GM12878 (cell line): Measurements from ENCODE around the gene GABRR3. TPM values are rescaled to one million over a fixed set of nuclear protein-coding genes. Genes with fewer than 3 reads are reported as not detected.

Source experiments
- ATAC-seq: fragments of 200-7000 bp; cut with Tn5 transposase; 3 replicates; pipeline ENCODE4 v1.9.1; 2020; ENCODE audit warnings: mild to moderate bottlenecking, moderate library complexity
- BruUV-seq: library from RNA; stranded (reverse); fragments of 400-500 nt; replicated peaks from 2 replicates; lab custom pipeline; 2021; lab: Mats Ljungman, UMichigan
- CTCF ChIA-PET: fragments of 300-600 bp; sonication (Branson Sonifier 250); formaldehyde crosslinking; extraction: SDS; loops from one replicate; lab custom pipeline; 2021; ENCODE audit warnings: inconsistent platforms; lab: Yijun Ruan, JAX
- POLR2A ChIA-PET: fragments of 350-600 bp; formaldehyde crosslinking; extraction: SDS; loops from one replicate; lab custom pipeline; 2021; ENCODE audit warnings: inconsistent platforms; lab: Charles Lee
- RAD21 ChIA-PET: fragments of 300-600 bp; sonication (Branson Sonifier 250); formaldehyde crosslinking; loops from one replicate; lab custom pipeline; 2023; ENCODE audit warnings: antibody characterized with exemption; ENCODE audit not compliant: unreplicated experiment; lab: Charles Lee
- SMC1A ChIA-PET: fragments of 300-600 bp; sonication (Branson Sonifier 250); formaldehyde crosslinking; loops from one replicate; lab custom pipeline; 2023; ENCODE audit not compliant: unreplicated experiment, uncharacterized antibody; lab: Charles Lee
- DNase-seq: peaks from one replicate; pipeline ENCODE4 v3.0.0-alpha.2; 2011; ENCODE audit warnings: low read depth, low spot score
- FAIRE-seq: peaks from 3 replicates; lab custom pipeline; 2011; peaks lifted over from hg19 to GRCh38; lab: Jason Lieb, UNC
- H2AFZ ChIP-seq: 2 replicates; pipeline ENCODE4 v1.6.0; 2011; ENCODE audit warnings: low read depth, low read length, control low read depth; ENCODE audit not compliant: control insufficient read depth
- H3K27ac ChIP-seq: 2 replicates; pipeline ENCODE4 v1.5.1; 2011; ENCODE audit warnings: control low read depth; ENCODE audit not compliant: control insufficient read depth, insufficient read depth
- H3K27me3 ChIP-seq, 2 experiments: replicated peaks in 1 of 2; 2 replicates each; pipeline versions ENCODE4 v1.6.0 to v1.6.1; 2011; ENCODE audit warnings: low read length in 1 of 2; ENCODE audit not compliant: control insufficient read depth in 2 of 2, insufficient read depth in 2 of 2
- H3K36me3 ChIP-seq, 2 experiments: 2 replicates each; pipeline ENCODE4 v1.5.1; 2011; ENCODE audit warnings: low read length in 1 of 2; ENCODE audit not compliant: control insufficient read depth in 2 of 2, insufficient read depth in 2 of 2
- H3K4me1 ChIP-seq: 2 replicates; pipeline ENCODE4 v1.6.1; 2011; ENCODE audit warnings: mild to moderate bottlenecking, low read length, moderate library complexity, mixed read lengths; ENCODE audit not compliant: control insufficient read depth, insufficient read depth
- H3K4me2 ChIP-seq: 2 replicates; pipeline ENCODE4 v1.6.0; 2011; ENCODE audit warnings: control low read depth; ENCODE audit not compliant: control insufficient read depth, insufficient read depth
- H3K4me3 ChIP-seq: fragments of 200-600 bp; sonication (generic); 2 replicates; pipeline ENCODE4 v1.5.1; 2016
- H3K79me2 ChIP-seq: 2 replicates; pipeline ENCODE4 v1.6.0; 2011; ENCODE audit warnings: low read length; ENCODE audit not compliant: control insufficient read depth, insufficient read depth
- H3K9ac ChIP-seq: 2 replicates; pipeline ENCODE4 v1.8.0; 2011; ENCODE audit warnings: low read length, control low read depth, mixed read lengths; ENCODE audit not compliant: control insufficient read depth, insufficient read depth
- H3K9me3 ChIP-seq: replicated peaks from 3 replicates; pipeline ENCODE4 v1.5.1; 2011; ENCODE audit warnings: mild to moderate bottlenecking, low read length; ENCODE audit not compliant: control insufficient read depth, insufficient read depth
- H4K20me1 ChIP-seq: 2 replicates; pipeline ENCODE4 v1.6.0; 2011; ENCODE audit not compliant: control insufficient read depth, insufficient read depth
- CEBPZ ChIP-seq: fragments of 150-350 bp; IDR thresholded peaks from 2 replicates; pipeline ENCODE4 v1.6.1; 2016; ENCODE audit warnings: low read depth, low read length
- DPF2 ChIP-seq: fragments of 450-650 bp; IDR thresholded peaks from 2 replicates; pipeline ENCODE4 v1.6.1; 2017; ENCODE audit warnings: mild to moderate bottlenecking
- ESRRA ChIP-seq: IDR thresholded peaks from 2 replicates; pipeline ENCODE4 v1.6.1; 2012; ENCODE audit warnings: mild to moderate bottlenecking, low read length, improper control_type of control experiment
- GABPA ChIP-seq: IDR thresholded peaks from 2 replicates; pipeline ENCODE4 v1.6.1; 2014; ENCODE audit warnings: antibody characterized with exemption, low read depth, mild to moderate bottlenecking, inconsistent platforms
- IKZF2 ChIP-seq, 2 experiments: fragments of 450-650 bp; IDR thresholded peaks; 2 replicates each; pipeline ENCODE4 v1.6.1; 2017; ENCODE audit warnings: mild to moderate bottlenecking in 2 of 2, moderate library complexity in 2 of 2
- MTA3 ChIP-seq: IDR thresholded peaks from 2 replicates; pipeline ENCODE4 v1.6.1; 2012; ENCODE audit warnings: low read length, inconsistent platforms, borderline replicate concordance
- NFIC ChIP-seq: IDR thresholded peaks from 2 replicates; pipeline ENCODE4 v1.6.1; 2012; ENCODE audit warnings: low read depth, mild to moderate bottlenecking, inconsistent platforms, low read length, moderate library complexity
- NR2C1 ChIP-seq: fragments of 450-650 bp; IDR thresholded peaks from 2 replicates; pipeline ENCODE4 v1.6.1; 2017; ENCODE audit warnings: antibody characterized with exemption, mild to moderate bottlenecking, moderate library complexity
- NR2F1 ChIP-seq: fragments of 450-650 bp; conservative IDR thresholded peaks from 2 replicates; pipeline ENCODE4 v1.6.1; 2017; ENCODE audit warnings: mild to moderate bottlenecking
- NRF1 ChIP-seq: conservative IDR thresholded peaks from 2 replicates; pipeline ENCODE4 v1.6.1; 2011; ENCODE audit warnings: mild to moderate bottlenecking, low read depth, low read length, improper control_type of control experiment
- PRDM15 ChIP-seq: fragments of 450-650 bp; formaldehyde crosslinking; IDR thresholded peaks from 2 replicates; pipeline ENCODE4 v1.4.0; 2020; ENCODE audit warnings: mild to moderate bottlenecking, moderate library complexity
- RUNX3 ChIP-seq: IDR thresholded peaks from 2 replicates; pipeline ENCODE4 v1.6.1; 2012; ENCODE audit warnings: low read length, inconsistent platforms
- SMC3 ChIP-seq: IDR thresholded peaks from 2 replicates; pipeline ENCODE4 v1.6.1; 2011; ENCODE audit warnings: low read length, improper control_type of control experiment, borderline replicate concordance
- STAT3 ChIP-seq: IDR thresholded peaks from 2 replicates; pipeline ENCODE4 v1.6.1; 2011; ENCODE audit warnings: low read depth, low read length, improper control_type of control experiment
- TCF3 ChIP-seq: IDR thresholded peaks from 2 replicates; pipeline ENCODE4 v1.6.1; 2012; ENCODE audit warnings: low read depth, mild to moderate bottlenecking, low read length, borderline replicate concordance; ENCODE audit not compliant: insufficient read depth
- TCF7 ChIP-seq: IDR thresholded peaks from 2 replicates; pipeline ENCODE4 v1.6.1; 2014; ENCODE audit warnings: antibody characterized with exemption, borderline replicate concordance
- WRNIP1 ChIP-seq: IDR thresholded peaks from 2 replicates; pipeline ENCODE4 v1.6.1; 2011; ENCODE audit warnings: low read depth, low read length, improper control_type of control experiment, borderline replicate concordance
- ZNF274 ChIP-seq: IDR thresholded peaks from one replicate; pipeline ENCODE4 v1.8.0; 2011; ENCODE audit not compliant: insufficient read length, insufficient read depth
- ZNF622 ChIP-seq: fragments of 450-650 bp; IDR thresholded peaks from 2 replicates; pipeline ENCODE4 v1.6.1; 2017; ENCODE audit warnings: mild to moderate bottlenecking, inconsistent platforms
- WGBS: methylation state at CpG from one replicate; pipeline ENCODE4 v1.1.6; 2016; ENCODE audit warnings: low lambda C conversion rate; ENCODE audit not compliant: insufficient replicate concordance, insufficient coverage; ENCODE audit errors: missing lambda C conversion rate; 5-methylcytosine and 5-hydroxymethylcytosine counted together
- in situ Hi-C: fragments of 300-500 bp; cut with MboI; formaldehyde crosslinking; loops from 9 replicates; pipeline ENCODE4 v1.14.3; 2018; ENCODE audit warnings: mixed read lengths
- intact Hi-C: fragments of 100-400 bp; cut with micrococcal nuclease; formaldehyde crosslinking; loops from one replicate; pipeline ENCODE4 v1.14.2; 2022; ENCODE audit not compliant: unreplicated experiment
- polyA plus RNA-seq, 11 experiments: library from polyadenylated mRNA; depleted of rRNA in 4 of 11; unstranded in 6 of 11; stranded (reverse) in 5 of 11; fragments of >200 nt; fragmentation: Nextera tagmentation in 4 of 11; fragmentation: Illumina TruSeq in 1 of 11; extraction: Ambion mirVana in 4 of 11; extraction: Trizol in 1 of 11; gene quantifications; 1 replicate in 1 of 11; 2 replicates in 10 of 11; pipeline versions ENCODE4 v1.2.1 to v1.2.3, GENCODE V29; 2011 to 2016; ENCODE audit warnings: inconsistent platforms in 2 of 11, missing spikeins in 2 of 11, low read depth in 1 of 11
- total RNA-seq, 4 experiments: library from RNA; depleted of rRNA in 3 of 4; stranded (reverse); fragments of >200 nt in 3 of 4; fragmentation: Illumina TruSeq in 1 of 4; extraction: Trizol in 1 of 4; gene quantifications; 2 replicates each; pipeline versions ENCODE4 v1.2.1 to v1.2.3, GENCODE V29; 2013 to 2021

The GABRR3 gene
- total and polyA plus RNA-seq, 10 of the 15 experiments (the other 5 are each of a cell fraction or from before 2014, with no cell fraction given) = not detected

GRCh38 chr3:97958396-97958795 is 76.7 kb downstream of the GABRR3 start:
- Histone ChIP-seq H3K36me3 (peaks cover 9 to 33% of the 10 kb centered on the region in 2 experiments), H3K9me3 (no peaks in the 10 kb centered on the region), H3K9ac (no peak overlapping the region), H3K27ac (no peak overlapping the region), H3K4me2 (no peak overlapping the region), H3K79me2 (peaks cover 14% of the 10 kb centered on the region), H3K27me3 (no peaks in the 10 kb centered on the region), H2AFZ (no peak overlapping the region), H3K4me3 (no peak overlapping the region), H4K20me1 (no peaks in the 10 kb centered on the region; the same call in 1 of the 2 replicates), H3K4me1 (peaks cover 8% of the 10 kb centered on the region)
- RAD21 ChIA-PET = no interaction called here
- CTCF ChIA-PET = no interaction called here
- ATAC-seq = no peak
- POLR2A ChIA-PET = no interaction called here
- no TSS peak for BruUV-seq
- FAIRE-seq = no peak
- WGBS = 100% methylated on average over 2 of the region's 2 CpGs
- intact Hi-C loops = no loop called here
- DNase-seq = no peak
- SMC1A ChIA-PET = no interaction called here
- in situ Hi-C loops = no loop called here
- TF ChIP-seq RUNX3 (no peak), CEBPZ (no peak), NFIC (no peak), ZNF622 (no peak), DPF2 (no peak), WRNIP1 (no peak), STAT3 (no peak), SMC3 (no peak), NR2C1 (no peak), IKZF2 (IDR thresholded peaks at IDR 0.05) (no peak), ESRRA (no peak), TCF7 (no peak), GABPA (no peak), NR2F1 (no peak), TCF3 (no peak), NRF1 (no peak), PRDM15 (no peak), ZNF274 (no peak), MTA3 (no peak)
